Measurements from ENCODE around the gene PELI1. TPM values are rescaled to one million over a fixed set of nuclear protein-coding genes. Genes with fewer than 3 reads are reported as not detected.

Gene PELI1, protein sequence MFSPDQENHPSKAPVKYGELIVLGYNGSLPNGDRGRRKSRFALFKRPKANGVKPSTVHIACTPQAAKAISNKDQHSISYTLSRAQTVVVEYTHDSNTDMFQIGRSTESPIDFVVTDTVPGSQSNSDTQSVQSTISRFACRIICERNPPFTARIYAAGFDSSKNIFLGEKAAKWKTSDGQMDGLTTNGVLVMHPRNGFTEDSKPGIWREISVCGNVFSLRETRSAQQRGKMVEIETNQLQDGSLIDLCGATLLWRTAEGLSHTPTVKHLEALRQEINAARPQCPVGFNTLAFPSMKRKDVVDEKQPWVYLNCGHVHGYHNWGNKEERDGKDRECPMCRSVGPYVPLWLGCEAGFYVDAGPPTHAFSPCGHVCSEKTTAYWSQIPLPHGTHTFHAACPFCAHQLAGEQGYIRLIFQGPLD
- total RNA-seq: 2.1 and 2.4 TPM in 2 replicates

DNA sequence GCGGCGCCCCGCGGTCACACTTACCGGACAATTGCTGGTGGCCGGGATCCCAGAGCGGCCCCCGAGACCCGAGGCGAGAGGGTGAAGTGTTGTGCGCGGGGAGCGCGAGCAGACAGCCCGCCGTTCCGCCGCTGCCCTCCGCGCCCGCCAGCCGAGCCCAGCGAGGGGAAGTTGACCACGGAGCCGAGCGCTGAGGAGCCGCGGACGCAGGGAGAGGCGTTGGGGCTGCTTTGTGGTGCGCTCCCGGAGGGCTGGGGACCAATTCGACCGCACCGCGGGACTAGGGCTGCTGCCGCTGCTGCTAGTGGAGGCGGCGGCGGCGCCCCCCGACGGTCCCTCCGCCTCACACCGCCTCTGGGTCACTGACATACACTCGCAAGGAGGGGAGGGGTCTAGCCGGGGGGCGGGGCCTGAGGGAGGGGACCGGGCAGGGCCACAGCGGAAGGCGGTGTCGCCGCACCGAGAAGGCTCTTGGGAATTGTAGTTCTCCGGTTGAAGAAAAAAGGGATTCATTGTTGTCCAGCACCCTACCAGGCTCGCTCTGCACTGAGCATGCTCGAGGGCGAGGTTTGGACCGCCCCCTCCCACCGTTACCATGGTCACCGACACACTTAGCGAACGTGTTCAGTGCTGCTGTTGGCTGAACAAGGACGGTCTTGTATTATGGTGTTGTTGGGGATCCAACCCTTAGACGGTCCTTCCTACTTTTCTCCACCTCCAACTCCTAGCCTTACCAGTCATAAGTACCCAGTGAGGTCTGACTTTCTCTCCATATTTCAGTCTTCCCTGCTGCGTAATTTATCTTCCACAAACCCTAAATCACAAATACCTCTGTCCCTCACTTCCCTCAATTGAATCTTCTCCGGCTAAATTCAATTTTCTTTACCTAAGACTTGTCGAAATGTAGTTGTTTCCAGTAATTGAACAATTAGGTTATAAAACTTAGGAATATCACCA, at the start of gene PELI1:
PELI1 (minus strand) TSS at position 364 of the 957 bp plus-strand sequence. CDS start 36,110 bp downstream, outside the sequence.

Other genes with a start within 250 kb of the PELI1 start
- gene VPS54, start 125.0 kb downstream of the PELI1 start, total RNA-seq: 11.0 and 14.3 TPM in 2 replicates